Adrenal gland (tissue), 12 donors: ENCODE results near the gene GABPB2. TPM values are rescaled to one million over a fixed set of nuclear protein-coding genes. Genes with fewer than 3 reads are reported as not detected.

Source experiments
- DNase-seq, 7 donors: peaks; one replicate each; pipeline ENCODE4 v3.0.0-alpha.2; 2019 to 2020
- H3K27ac ChIP-seq, 5 donors: fragments of 200-600 bp; sonication (generic) in 4 of 5; 1 replicate in 3 of 5; 2 replicates in 2 of 5; pipeline versions ENCODE4 v1.5.1 to v1.8.0; 2016 to 2020; ENCODE audit warnings: mild to moderate bottlenecking in 1 of 5
- H3K27me3 ChIP-seq: fragments of 200-600 bp; 2 replicates; pipeline ENCODE4 v1.8.0; 2021
- H3K36me3 ChIP-seq, 2 donors: fragments of 200-600 bp; replicated peaks in 1 of 2; 1 replicate in 1 of 2; 2 replicates in 1 of 2; pipeline versions ENCODE4 v1.5.1 to v1.8.0; 2018 to 2022
- H3K4me1 ChIP-seq, 2 donors: fragments of 200-600 bp; replicated peaks in 1 of 2; 1 replicate in 1 of 2; 2 replicates in 1 of 2; pipeline versions ENCODE4 v1.5.1 to v1.8.0; 2018 to 2021
- H3K4me3 ChIP-seq, 4 donors: fragments of 200-600 bp; sonication (generic) in 3 of 4; one replicate each; pipeline ENCODE4 v1.5.1; 2016 to 2018
- H3K9me3 ChIP-seq, 3 donors: fragments of 200-600 bp; sonication (generic) in 1 of 3; replicated peaks in 1 of 3; 1 replicate in 2 of 3; 2 replicates in 1 of 3; pipeline versions ENCODE4 v1.5.1 to v1.8.0; 2016 to 2021
- CTCF ChIP-seq, 6 experiments: fragments of 450-650 bp in 4 of 6; fragments of 200-600 bp in 2 of 6; sonication (generic) in 1 of 6; IDR thresholded peaks; 1 replicate in 5 of 6; 2 replicates in 1 of 6; pipeline versions ENCODE4 v1.5.1 to v1.8.0; 2016 to 2021; ENCODE audit warnings: antibody characterized with exemption in 6 of 6, mild to moderate bottlenecking in 2 of 6, moderate library complexity in 1 of 6
- POLR2A ChIP-seq, 2 donors: fragments of 450-650 bp; IDR thresholded peaks; one replicate each; pipeline ENCODE4 v1.6.1; 2017; ENCODE audit warnings: antibody characterized with exemption in 2 of 2, mild to moderate bottlenecking in 2 of 2, moderate library complexity in 1 of 2
- WGBS, 4 donors: extraction: QIAGEN DNeasy Blood & Tissue Kit in 2 of 4; methylation state at CpG; one replicate each; pipeline versions ENCODE4 v1.1.5 to v1.1.7; 2013 to 2017; 5-methylcytosine and 5-hydroxymethylcytosine counted together
- intact Hi-C, 2 donors: fragments of 100-400 bp; cut with DNase I; formaldehyde crosslinking; loops; one replicate each; pipeline versions ENCODE4 v1.14.1 to v1.15.0; 2022 to 2023
- polyA plus RNA-seq, 3 donors: library from polyadenylated mRNA; stranded (reverse); fragments of 200-250 nt in 2 of 3; fragments of 350-450 nt in 1 of 3; fragmentation: Illumina TruSeq in 1 of 3; extraction: RNeasy Lipid Tissue Mini Kit (QIAGEN cat#74804) in 1 of 3; gene quantifications; one replicate each; pipeline ENCODE4 v1.2.3, GENCODE V29; 2013 to 2014
- total RNA-seq, 9 donors: library from RNA; depleted of rRNA in 4 of 9; stranded (reverse); fragments of >200 nt in 4 of 9; fragments of 120-200 nt in 1 of 9; fragmentation: NEBNext Ultra II Directional in 1 of 9; extraction: Animal tissue kit (Norgen Biotek cat#: 25700) in 1 of 9; gene quantifications; one replicate each; pipeline versions ENCODE4 v1.1.0 to v1.2.4, GENCODE V29; 2013 to 2023
- donor health status: healthy with polysubstance abuse.
- donor health status: Bipolar disorder and iron deficiency.
- donor health status: DM: yes; HTN: yes; CAD: no.
- donor health status: DM: no; HTN: no; CAD: no.
- donor health status: DM: no; HTN: no; CAD: no.
- donor health status: DM: yes; HTN: yes; CAD: no.

GABPB2 gene
- total and polyA plus RNA-seq, 12 donors, result 8.3 to 37.1 (median 12.0) TPM

GRCh38 chr1:151048645-151049032 lies 21.9 kb upstream of the GABPB2 start:
- no peaks in the 10 kb centered on the region for H3K27me3 ChIP-seq
- peak overlapping the region in 2 of 4 donors; percentile 92 for H3K4me3 ChIP-seq
- no peak for DNase-seq
- 4 to 12% (median 11%) methylated on average over 2 to 3 of the region's 3 CpGs; no CpG with 5 or more reads in 1 of the 4 donors for WGBS, 4 donors
- H3K4me1 ChIP-seq, result peaks cover 11 to 28% of the 10 kb centered on the region in 2 donors
- H3K9me3 ChIP-seq, result no peaks in the 10 kb centered on the region
- peaks cover 0 to 24% of the 10 kb centered on the region in 2 donors for H3K36me3 ChIP-seq
- peak overlapping the region in 4 of 5 donors; percentile 67 to 95 (median 90) for H3K27ac ChIP-seq
- TF ChIP-seq POLR2A (IDR thresholded peaks at IDR 0.05), result no peak
- peak in 4 of 6 experiments; percentile 45 to 60 (median 54) for TF ChIP-seq CTCF (IDR thresholded peaks at IDR 0.05)
- intact Hi-C loops, result no loop called here

- WGBS, 4 donors, result 85 to 92% (median 90%) methylated on average over 5 of the region's 5 CpGs
- peaks cover 0 to 32% of the 10 kb centered on the region in 2 donors for H3K36me3 ChIP-seq
- TF ChIP-seq CTCF (IDR thresholded peaks at IDR 0.05) (no peak), POLR2A (IDR thresholded peaks at IDR 0.05) (no peak)
- H3K4me1 ChIP-seq, result peaks cover 11 to 28% of the 10 kb centered on the region in 2 donors
- no peak for DNase-seq
- H3K27me3 ChIP-seq, result no peaks in the 10 kb centered on the region
- intact Hi-C loops, result no loop called here
- no peak overlapping the region for H3K27ac ChIP-seq
- H3K4me3 ChIP-seq, result no peak overlapping the region
- no peaks in the 10 kb centered on the region for H3K9me3 ChIP-seq
Measured at GRCh38 chr1:151049458-151049857, 21.1 kb upstream of the GABPB2 start.

- Histone ChIP-seq H3K4me1 (peaks cover 11 to 29% of the 10 kb centered on the region in 2 donors), H3K4me3 (no peak overlapping the region), H3K27ac (no peak overlapping the region), H3K9me3 (no peaks in the 10 kb centered on the region), H3K36me3 (peaks cover 0 to 39% of the 10 kb centered on the region in 2 donors), H3K27me3 (no peaks in the 10 kb centered on the region)
- TF ChIP-seq POLR2A (IDR thresholded peaks at IDR 0.05) (no peak), CTCF (IDR thresholded peaks at IDR 0.05) (no peak)
- 76 to 90% (median 86%) methylated on average over 2 of the region's 2 CpGs for whole genome bisulfite sequencing, 4 donors
- intact Hi-C loops, result no loop called here
- DNase-seq, result no peak
Measured at GRCh38 chr1:151050051-151050688, 20.4 kb upstream of the GABPB2 start.

- no peak for DNase-seq
- H3K27ac ChIP-seq, result no peak overlapping the region
- intact Hi-C loops, result no loop called here
- no peaks in the 10 kb centered on the region for H3K9me3 ChIP-seq
- 79 to 83% (median 82%) methylated on average over 2 of the region's 2 CpGs for WGBS, 4 donors
- TF ChIP-seq CTCF (IDR thresholded peaks at IDR 0.05), result no peak
- no peak for TF ChIP-seq POLR2A (IDR thresholded peaks at IDR 0.05)
- H3K27me3 ChIP-seq, result no peaks in the 10 kb centered on the region
- peaks cover 18 to 42% of the 10 kb centered on the region in 2 donors for H3K4me1 ChIP-seq
- H3K36me3 ChIP-seq, result peaks cover 0 to 51% of the 10 kb centered on the region in 2 donors
- H3K4me3 ChIP-seq, result no peak overlapping the region
Measured at GRCh38 chr1:151051356-151052009, 19.1 kb upstream of the GABPB2 start.
